Measurements from ENCODE around the gene SHC1.
A peak's percentile ranks its signal among the peaks of the same experiment; 100 is the strongest.

SHC1 gene

GRCh38 chr1:155003766-155004351 lies 33.3 kb upstream of the SHC1 start:
- Histone ChIP-seq H3K27me3 (ENCODE audit: insufficient read depth, low read length, poor library complexity) (peaks cover 41% of the 10 kb centered on the region), H3K4me1 (ENCODE audit: insufficient read depth, low read length) (peaks cover 25% of the 10 kb centered on the region), H2AFZ (ENCODE audit: low read depth, low read length) (no peak overlapping the region), H3K9me3 (ENCODE audit: insufficient read depth, low read length, severe bottlenecking) (no peaks in the 10 kb centered on the region), H4K20me1 (ENCODE audit: insufficient read depth, low read length) (peaks cover 67% of the 10 kb centered on the region), H3K79me2 (ENCODE audit: insufficient read depth, low read length) (no peaks in the 10 kb centered on the region), H3K36me3 (ENCODE audit: insufficient read depth, low read length) (no peaks in the 10 kb centered on the region), H3K9ac (ENCODE audit: low read depth, low read length) (no peak overlapping the region), H3K27ac (ENCODE audit: low read length) (no peak overlapping the region), H3K4me3 (ENCODE audit: low read depth in 1 of 2, low read length in 2 of 2) (no peak overlapping the region), H3K4me2 (ENCODE audit: insufficient read depth, low read length) (no peak overlapping the region)
- ATAC-seq (ENCODE audit: insufficient read depth, low read depth): no peak
- no peak for DNase-seq
- TF ChIP-seq EZH2 (IDR thresholded peaks at IDR 0.05; ENCODE audit: borderline replicate concordance, low read depth, low read length, severe bottlenecking) (no peak), CTCF (IDR thresholded peaks at IDR 0.05; ENCODE audit: borderline replicate concordance, extremely low read depth, low read length, poor library complexity, severe bottlenecking) (no peak)

- Histone ChIP-seq H3K27ac (ENCODE audit: low read length) (no peak overlapping the region), H2AFZ (ENCODE audit: low read depth, low read length) (no peak overlapping the region)
Measured at GRCh38 chr1:155003227-155003765, 32.7 kb upstream of the SHC1 start.

GRCh38 chr1:155002464-155003226 lies 32.1 kb upstream of the SHC1 start, which contains the start of gene ZBTB7B:
Gene ZBTB7B (plus strand): TSS chr1:155002802. CDS start chr1:155014661, 11,859 bp downstream.
- no peak within 1 kb of the TSS for H2AFZ ChIP-seq (ENCODE audit: low read depth, low read length)
- DNase-seq (no peak), ATAC-seq (ENCODE audit: insufficient read depth, low read depth) (no peak)
- H3K27me3 ChIP-seq (ENCODE audit: insufficient read depth, low read length, poor library complexity): peaks cover 49% of the 10 kb centered on the region
- H3K4me3 ChIP-seq (ENCODE audit: low read depth in 1 of 2, low read length in 2 of 2): no peak within 1 kb of the TSS
- H4K20me1 ChIP-seq (ENCODE audit: insufficient read depth, low read length): peaks cover 74% of the 10 kb centered on the region
- H3K4me2 ChIP-seq (ENCODE audit: insufficient read depth, low read length): peak within 1 kb of the TSS; percentile 15; the same call in 1 of the 2 replicates
- peaks cover 37% of the 10 kb centered on the region for H3K4me1 ChIP-seq (ENCODE audit: insufficient read depth, low read length)
- H3K36me3 ChIP-seq (ENCODE audit: insufficient read depth, low read length): no peaks in the 10 kb centered on the region
- H3K9me3 ChIP-seq (ENCODE audit: insufficient read depth, low read length, severe bottlenecking): no peaks in the 10 kb centered on the region
- no peak within 1 kb of the TSS for H3K9ac ChIP-seq (ENCODE audit: low read depth, low read length)
- no peaks in the 10 kb centered on the region for H3K79me2 ChIP-seq (ENCODE audit: insufficient read depth, low read length)
- no peak within 1 kb of the TSS for H3K27ac ChIP-seq (ENCODE audit: low read length)
- TF ChIP-seq EZH2 (IDR thresholded peaks at IDR 0.05; ENCODE audit: borderline replicate concordance, low read depth, low read length, severe bottlenecking) (no peak), CTCF (IDR thresholded peaks at IDR 0.05; ENCODE audit: borderline replicate concordance, extremely low read depth, low read length, poor library complexity, severe bottlenecking) (no peak)

More at GRCh38 chr1:155003227-155003765, 32.7 kb upstream of the SHC1 start:
- TF ChIP-seq EZH2 (IDR thresholded peaks at IDR 0.05; ENCODE audit: borderline replicate concordance, low read depth, low read length, severe bottlenecking): no peak
- no peak for TF ChIP-seq CTCF (IDR thresholded peaks at IDR 0.05; ENCODE audit: borderline replicate concordance, extremely low read depth, low read length, poor library complexity, severe bottlenecking)
- Histone ChIP-seq H3K27me3 (ENCODE audit: insufficient read depth, low read length, poor library complexity) (peaks cover 42% of the 10 kb centered on the region), H3K36me3 (ENCODE audit: insufficient read depth, low read length) (no peaks in the 10 kb centered on the region), H3K4me3 (ENCODE audit: low read depth in 1 of 2, low read length in 2 of 2) (no peak overlapping the region), H3K9ac (ENCODE audit: low read depth, low read length) (no peak overlapping the region), H3K79me2 (ENCODE audit: insufficient read depth, low read length) (no peaks in the 10 kb centered on the region), H4K20me1 (ENCODE audit: insufficient read depth, low read length) (peaks cover 73% of the 10 kb centered on the region), H3K9me3 (ENCODE audit: insufficient read depth, low read length, severe bottlenecking) (no peaks in the 10 kb centered on the region), H3K4me1 (ENCODE audit: insufficient read depth, low read length) (peaks cover 31% of the 10 kb centered on the region), H3K4me2 (ENCODE audit: insufficient read depth, low read length) (no peak overlapping the region)
- ATAC-seq (ENCODE audit: insufficient read depth, low read depth) (no peak), DNase-seq (no peak)

Measured in DND-41 (cell line).